ENCODE data around the gene CAMTA1.
"Not testable (repeated sequence)": the region's sequence is repeated elsewhere in the genome, so short reads cannot be mapped to it uniquely, and the experiment has no call there.

CAMTA1 gene

DNA sequence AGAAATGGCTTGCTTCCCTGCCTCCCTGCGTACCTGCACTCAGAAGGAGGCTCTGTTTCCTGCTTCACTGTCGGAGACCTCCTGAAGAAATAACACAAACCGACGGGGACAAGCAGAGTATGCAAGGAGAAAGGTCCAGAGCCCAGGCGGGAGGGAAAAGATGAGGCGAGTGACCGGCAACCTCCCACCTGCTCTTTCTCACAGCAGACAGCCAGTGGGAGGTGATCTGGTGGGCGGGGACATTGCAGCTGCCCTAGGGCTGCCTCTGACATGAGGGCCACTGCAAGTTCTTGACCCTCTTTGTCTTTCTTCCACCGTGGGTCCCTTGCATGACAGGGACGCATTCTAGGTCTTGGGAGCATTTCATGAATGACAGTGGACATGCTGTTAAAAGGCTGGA, 368.2 kb downstream of the CAMTA1 start:
- no peak for DNase-seq (ENCODE audit: low read depth)
- no peak for TF ChIP-seq CTCF (conservative IDR thresholded peaks at IDR 0.05; ENCODE audit: control insufficient read depth, insufficient read depth, low read depth, low read length)
- H3K4me3 ChIP-seq (ENCODE audit: control insufficient read depth, low read depth, low read length) = no peak overlapping the region

- no peak for TF ChIP-seq CTCF (conservative IDR thresholded peaks at IDR 0.05; ENCODE audit: control insufficient read depth, insufficient read depth, low read depth, low read length)
- no peak for DNase-seq (ENCODE audit: low read depth)
- no peak overlapping the region for H3K4me3 ChIP-seq (ENCODE audit: control insufficient read depth, low read depth, low read length)
Observed at GRCh38 chr1:7159116-7159781, 374.0 kb downstream of the CAMTA1 start.

DNA sequence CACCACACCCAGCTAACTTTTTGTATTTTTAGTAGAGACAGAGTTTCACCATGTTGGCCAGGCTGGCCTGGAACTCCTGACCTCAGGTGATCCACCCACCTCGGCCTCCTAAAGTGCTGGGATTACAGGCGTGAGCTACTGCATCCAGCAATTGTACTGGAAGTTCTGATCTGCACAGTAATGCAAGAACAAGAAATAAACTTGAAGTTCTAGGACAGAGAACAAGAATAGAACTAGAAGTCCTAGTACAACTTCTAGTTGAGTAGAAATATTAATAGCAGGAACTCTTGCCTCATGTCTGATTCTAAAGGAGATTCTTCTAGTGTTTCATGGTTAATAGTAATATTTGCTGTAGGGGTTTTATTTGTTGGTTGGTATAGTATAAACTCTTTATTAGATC, 383.3 kb downstream of the CAMTA1 start:
- DNase-seq (ENCODE audit: low read depth); H3K4me3 ChIP-seq (ENCODE audit: control insufficient read depth, low read depth, low read length): not testable (repeated sequence)

- no peak overlapping the region for H3K4me3 ChIP-seq (ENCODE audit: control insufficient read depth, low read depth, low read length)
- TF ChIP-seq CTCF (conservative IDR thresholded peaks at IDR 0.05; ENCODE audit: control insufficient read depth, insufficient read depth, low read depth, low read length) = no peak
- DNase-seq (ENCODE audit: low read depth) = no peak
Observed at GRCh38 chr1:7171168-7171567, 385.9 kb downstream of the CAMTA1 start.

DNA sequence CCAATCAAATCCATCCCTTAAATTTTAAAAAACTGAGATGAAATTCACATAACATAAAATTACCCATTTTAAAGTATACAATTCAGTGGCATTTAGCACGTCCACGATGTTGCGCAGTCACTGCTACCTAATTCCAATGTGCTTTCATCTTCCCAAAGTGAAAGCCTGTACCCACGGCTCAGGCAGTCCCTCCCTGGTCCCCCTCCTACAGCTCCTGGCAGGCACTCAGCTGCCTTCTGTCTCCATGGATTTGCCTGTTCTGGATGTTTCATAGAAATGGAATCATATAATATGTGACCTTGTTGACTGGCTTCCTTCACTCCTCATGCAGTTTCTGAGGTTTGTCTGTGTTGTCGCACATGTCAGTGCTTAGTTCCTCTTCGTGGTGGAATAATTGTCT, 386.3 kb downstream of the CAMTA1 start:
- no peak for TF ChIP-seq CTCF (conservative IDR thresholded peaks at IDR 0.05; ENCODE audit: control insufficient read depth, insufficient read depth, low read depth, low read length)
- no peak for DNase-seq (ENCODE audit: low read depth)
- H3K4me3 ChIP-seq (ENCODE audit: control insufficient read depth, low read depth, low read length) = no peak overlapping the region

- TF ChIP-seq CTCF (conservative IDR thresholded peaks at IDR 0.05; ENCODE audit: control insufficient read depth, insufficient read depth, low read depth, low read length) = no peak
- no peak for DNase-seq (ENCODE audit: low read depth)
- no peak overlapping the region for H3K4me3 ChIP-seq (ENCODE audit: control insufficient read depth, low read depth, low read length)
Observed at GRCh38 chr1:7172804-7173203, 387.6 kb downstream of the CAMTA1 start.

GRCh38 chr1:7174561-7174960, 389.3 kb downstream of the CAMTA1 start:
- TF ChIP-seq CTCF (conservative IDR thresholded peaks at IDR 0.05; ENCODE audit: control insufficient read depth, insufficient read depth, low read depth, low read length) = no peak
- no peak overlapping the region for H3K4me3 ChIP-seq (ENCODE audit: control insufficient read depth, low read depth, low read length)
- no peak for DNase-seq (ENCODE audit: low read depth)

All from fibroblast of mammary gland (primary cell).